ENCODE data around the gene NUDC. TPM values are rescaled to one million over a fixed set of nuclear protein-coding genes. Genes with fewer than 3 reads are reported as not detected.
"Not testable (repeated sequence)": the region's sequence is repeated elsewhere in the genome, so short reads cannot be mapped to it uniquely, and the experiment has no call there.

Gene NUDC
- total RNA-seq (2014; rRNA removed; shearing (Covaris generic)) = 51.3 and 54.9 TPM in 2 replicates

DNA sequence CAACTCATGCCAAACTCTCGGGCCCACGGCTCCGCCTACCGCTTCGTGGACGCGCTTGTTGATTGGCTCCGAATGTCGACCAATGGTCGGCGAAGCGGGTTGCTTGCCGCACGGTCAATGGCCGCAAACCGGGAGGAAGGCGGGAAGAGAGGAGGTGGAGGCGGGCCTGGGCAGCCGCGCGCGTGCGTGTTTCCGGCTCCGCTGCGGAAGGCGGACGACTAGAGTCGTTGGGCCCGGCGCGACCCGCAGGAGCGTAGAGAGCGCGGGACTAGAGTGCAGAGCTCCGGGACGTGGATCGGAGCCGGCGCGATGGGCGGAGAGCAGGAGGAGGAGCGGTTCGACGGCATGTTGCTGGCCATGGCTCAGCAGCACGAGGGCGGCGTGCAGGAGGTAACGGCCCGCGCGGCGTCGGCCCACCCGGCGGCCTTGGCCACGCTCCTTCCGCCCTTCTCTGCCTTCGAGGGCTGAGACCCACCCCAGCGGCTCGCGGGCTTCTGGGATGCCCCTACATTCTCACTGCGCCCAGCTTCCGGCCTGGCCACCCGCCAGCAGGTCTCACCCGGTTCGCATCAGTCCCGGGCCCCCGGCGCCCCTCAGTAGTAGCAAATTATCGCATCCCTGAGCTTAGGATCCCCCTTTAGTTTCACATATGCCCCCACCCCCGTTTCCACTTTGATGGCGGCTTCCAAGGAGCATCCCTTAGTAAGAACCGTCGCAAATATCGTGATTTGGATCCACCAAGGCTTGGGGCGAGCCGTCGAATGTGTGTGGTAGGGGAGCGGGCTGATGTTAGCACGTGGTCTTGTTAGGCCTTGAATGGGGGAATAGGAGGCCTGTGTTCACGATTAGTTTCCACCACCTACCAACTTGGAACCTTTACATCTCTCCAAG lies at the start of gene NUDC:
Gene NUDC, plus strand, starts transcription at position 204 of the 891 bp plus-strand sequence. Its CDS starts 106 bp downstream, at position 310.
- peak; percentile 96 for DNase-seq (ENCODE audit: low read depth)

- not testable (repeated sequence) for DNase-seq (ENCODE audit: low read depth)
Observed at GRCh38 chr1:26873097-26873496, 48.4 kb upstream of the NUDC start.

DNA sequence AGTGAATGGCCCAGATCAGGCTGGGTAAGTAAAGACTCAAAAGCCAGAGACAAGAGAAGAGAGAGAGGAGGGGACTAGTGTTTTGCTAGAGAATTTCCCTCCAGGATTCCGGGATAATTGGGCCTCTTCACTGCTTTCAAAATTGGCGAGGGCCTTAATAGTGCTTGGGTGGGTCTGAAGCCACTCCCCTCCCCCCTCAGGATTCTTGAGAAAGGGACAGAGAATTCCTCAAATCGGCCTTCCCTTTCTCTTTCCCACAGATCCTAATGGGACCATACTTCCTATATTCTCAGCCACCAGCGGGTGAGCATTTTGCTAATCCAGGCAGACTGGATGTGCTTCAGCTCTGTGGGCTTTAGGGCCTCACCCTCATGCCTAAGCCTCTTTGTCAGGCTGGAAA lies 46.6 kb upstream of the NUDC start:
- no peak for DNase-seq (ENCODE audit: low read depth)

- no peak for DNase-seq (ENCODE audit: low read depth)
Observed at GRCh38 chr1:26877326-26877725, 44.2 kb upstream of the NUDC start.

DNA sequence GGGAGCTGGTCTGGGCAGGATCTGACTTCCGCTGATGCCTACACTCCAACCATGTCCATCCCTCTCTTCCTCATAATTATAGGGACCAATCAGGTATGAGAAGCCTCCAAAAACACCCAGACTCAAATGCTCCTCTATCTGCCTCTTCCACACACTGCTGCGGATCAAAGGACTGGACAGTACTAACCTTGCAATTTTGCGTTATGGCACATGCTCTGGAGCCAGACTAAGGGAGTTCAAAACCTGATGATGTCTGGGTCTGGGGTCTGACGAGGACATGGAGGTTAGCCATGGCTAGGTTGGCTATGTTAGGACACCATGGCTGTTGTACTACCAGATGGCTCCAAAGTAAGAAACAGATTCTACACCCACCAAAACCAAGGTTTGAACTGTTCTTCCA lies 41.8 kb upstream of the NUDC start:
- no peak for DNase-seq (ENCODE audit: low read depth)

- not testable (repeated sequence) for DNase-seq (ENCODE audit: low read depth)
Observed at GRCh38 chr1:26881611-26882010, 39.9 kb upstream of the NUDC start.

- no peak for DNase-seq (ENCODE audit: low read depth)
Observed at GRCh38 chr1:26882696-26883463, 38.7 kb upstream of the NUDC start.

DNA sequence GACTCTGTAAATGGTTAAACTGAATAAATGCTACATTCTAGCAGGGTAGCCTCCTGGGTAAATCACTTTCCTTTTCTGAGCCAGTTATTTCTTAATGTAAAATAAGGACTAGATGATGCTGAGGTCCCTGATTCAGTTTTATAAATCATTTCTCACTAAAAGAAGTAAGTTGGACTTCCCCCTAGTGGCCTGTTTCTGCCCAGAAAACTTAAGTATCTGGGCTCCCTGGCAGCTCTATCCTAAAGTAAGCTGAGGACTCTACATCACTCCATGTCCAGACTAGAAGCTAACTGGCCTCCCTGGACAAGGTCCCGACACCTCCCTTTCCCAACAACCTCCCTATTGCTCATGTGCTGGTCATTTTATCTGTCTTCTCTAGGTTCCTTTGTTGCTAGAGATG lies 34.4 kb upstream of the NUDC start:
- DNase-seq (ENCODE audit: low read depth) = peak; percentile 37

GRCh38 chr1:26888231-26888630 lies 33.3 kb upstream of the NUDC start:
- DNase-seq (ENCODE audit: low read depth) = no peak

DNA sequence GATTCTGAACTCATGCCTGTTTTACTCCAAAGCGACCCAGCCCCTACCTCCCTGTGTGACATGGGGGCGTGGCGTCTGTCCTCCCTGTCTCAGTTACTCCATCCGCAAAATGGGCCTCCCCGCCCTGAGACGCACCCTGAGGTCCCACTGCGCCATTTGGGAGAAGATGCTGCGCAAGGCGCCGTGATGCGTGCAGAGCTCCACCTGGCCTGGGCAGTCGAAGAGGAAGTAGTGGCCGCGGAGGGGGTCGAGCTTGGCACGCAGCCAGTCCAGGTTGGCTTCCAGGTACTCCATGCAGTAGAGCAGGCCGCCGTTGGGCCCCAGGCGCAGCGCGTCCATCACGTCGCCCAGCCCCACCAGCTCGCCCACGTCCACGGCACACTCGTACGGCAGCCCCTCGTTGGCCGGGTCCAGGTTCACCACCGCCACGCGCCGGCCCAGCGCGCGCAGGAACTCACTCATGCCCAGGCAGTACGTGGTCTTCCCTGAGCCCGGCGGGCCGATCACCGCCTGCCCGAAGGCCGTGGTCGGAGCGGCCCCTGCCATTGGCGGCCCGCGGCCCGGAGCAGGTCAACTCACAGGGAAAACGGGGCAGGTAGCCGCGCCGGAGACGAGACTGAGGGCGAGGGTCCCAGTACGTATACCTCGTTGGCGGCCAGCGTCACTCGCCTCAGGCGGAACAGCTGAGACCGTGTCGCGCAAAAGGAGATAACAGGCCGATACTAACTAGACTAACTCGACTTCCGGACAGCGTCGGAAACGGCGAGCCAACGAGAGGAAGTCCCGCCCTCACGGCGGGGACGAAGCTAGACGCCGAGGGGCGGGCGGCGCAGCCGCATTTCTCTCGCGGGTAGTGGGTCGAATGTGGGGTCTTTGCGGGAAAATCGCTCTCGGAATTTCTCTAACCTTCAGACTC lies 31.7 kb upstream of the NUDC start, which contains the start of gene GPN2:
Gene GPN2, minus strand, starts transcription at position 733 of the 916 bp plus-strand sequence. Its CDS starts 187 bp downstream, at position 546.
- peak; percentile 79 for DNase-seq (ENCODE audit: low read depth)

DNA sequence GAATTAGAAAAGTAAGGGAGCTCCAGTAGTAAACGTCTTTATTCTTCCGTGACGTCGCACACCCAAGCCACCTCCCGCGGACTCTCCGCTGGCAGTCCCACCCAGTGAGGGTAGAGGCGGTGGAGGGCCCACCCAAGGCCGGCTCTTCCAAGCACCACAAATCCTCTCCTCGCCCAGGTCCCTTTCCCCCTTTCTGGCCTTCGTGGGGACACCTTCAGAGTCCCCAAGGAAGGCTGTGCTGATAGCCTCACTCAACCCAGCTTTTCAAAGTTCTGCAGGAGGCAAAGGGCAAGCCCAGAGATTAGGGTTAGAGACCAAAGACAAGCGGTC lies 31.1 kb upstream of the NUDC start:
- DNase-seq (ENCODE audit: low read depth) = no peak

DNA sequence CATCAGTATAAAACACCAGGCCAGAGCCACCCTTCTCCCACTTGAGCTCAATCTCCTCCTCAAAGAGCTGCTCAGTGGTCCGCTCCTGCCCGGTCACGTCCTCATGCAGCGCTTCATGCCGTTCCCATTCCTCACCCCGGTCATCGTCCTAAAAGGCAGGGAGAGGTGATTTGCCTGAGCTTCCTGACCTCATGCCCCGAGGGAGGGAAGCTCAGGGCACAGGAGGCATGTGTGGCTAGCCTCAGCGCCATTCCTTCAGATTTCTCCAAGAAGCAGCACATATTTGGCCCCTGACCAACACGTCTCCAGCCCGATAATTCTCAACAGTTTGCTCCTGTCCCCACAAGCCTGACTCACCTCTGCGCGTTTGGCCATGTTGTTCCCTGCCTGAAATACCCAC lies 27.3 kb upstream of the NUDC start:
- peak; percentile 85 for DNase-seq (ENCODE audit: low read depth)

DNA sequence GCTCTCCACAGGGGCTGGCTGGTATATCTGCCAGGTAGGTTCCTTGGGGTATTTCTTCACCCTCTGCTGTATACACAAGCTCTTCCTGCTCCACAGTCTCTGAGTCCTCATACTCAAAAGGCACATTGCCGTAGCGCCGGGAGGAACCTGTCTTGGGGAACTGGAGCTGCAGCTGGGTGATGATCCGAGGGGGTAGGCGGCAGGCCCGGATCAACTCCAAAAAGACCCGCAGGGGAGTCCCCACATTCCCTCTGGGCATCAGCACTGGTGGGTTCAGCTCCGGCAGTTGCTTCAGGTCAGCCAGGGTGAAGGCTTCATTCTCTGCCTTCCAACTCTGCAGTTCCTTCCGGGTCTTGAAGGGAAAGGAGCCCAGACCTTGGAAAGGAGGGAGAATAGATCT lies 24.2 kb upstream of the NUDC start:
- DNase-seq (ENCODE audit: low read depth) = no peak

- peak; percentile 92 for DNase-seq (ENCODE audit: low read depth)
Observed at GRCh38 chr1:26900001-26900814, 21.3 kb upstream of the NUDC start, which contains the start of gene GPATCH3. Gene GPATCH3, minus strand, starts transcription at chr1:26900467. Its CDS starts 25 bp downstream, at chr1:26900442.

DNA sequence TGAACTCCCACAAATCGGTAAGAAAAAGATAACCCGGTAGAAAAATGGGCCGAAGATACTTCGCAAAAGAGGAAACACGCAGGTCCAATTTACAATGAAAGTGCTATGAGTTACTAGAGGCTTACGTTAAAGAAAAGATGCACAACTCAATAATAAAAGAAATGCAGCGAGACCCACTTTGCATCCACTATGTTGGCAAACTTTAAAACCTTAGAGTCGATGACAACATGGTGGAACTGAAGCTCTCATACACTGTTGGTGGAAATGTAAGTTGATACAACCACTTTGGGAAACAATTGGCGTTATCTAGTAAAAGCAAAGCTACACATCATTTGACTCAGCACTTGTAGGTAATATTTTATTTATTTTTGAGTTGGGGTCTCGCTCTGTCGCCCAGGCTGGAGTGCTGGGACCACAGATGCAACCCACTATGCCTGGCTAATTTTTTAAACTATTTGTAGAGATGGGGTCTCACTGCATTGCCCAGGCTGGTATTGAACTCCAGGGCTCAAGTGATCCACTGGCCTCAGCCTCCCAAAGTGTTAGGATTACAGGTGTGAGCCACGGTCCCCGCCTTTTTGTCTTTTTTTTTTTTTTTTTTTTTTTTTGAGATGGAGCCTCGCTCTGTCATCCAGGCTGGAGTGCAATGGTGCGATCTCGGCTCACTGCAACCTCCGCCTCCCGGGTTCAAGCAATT lies 20.6 kb upstream of the NUDC start:
- DNase-seq (ENCODE audit: low read depth) = no peak

DNA sequence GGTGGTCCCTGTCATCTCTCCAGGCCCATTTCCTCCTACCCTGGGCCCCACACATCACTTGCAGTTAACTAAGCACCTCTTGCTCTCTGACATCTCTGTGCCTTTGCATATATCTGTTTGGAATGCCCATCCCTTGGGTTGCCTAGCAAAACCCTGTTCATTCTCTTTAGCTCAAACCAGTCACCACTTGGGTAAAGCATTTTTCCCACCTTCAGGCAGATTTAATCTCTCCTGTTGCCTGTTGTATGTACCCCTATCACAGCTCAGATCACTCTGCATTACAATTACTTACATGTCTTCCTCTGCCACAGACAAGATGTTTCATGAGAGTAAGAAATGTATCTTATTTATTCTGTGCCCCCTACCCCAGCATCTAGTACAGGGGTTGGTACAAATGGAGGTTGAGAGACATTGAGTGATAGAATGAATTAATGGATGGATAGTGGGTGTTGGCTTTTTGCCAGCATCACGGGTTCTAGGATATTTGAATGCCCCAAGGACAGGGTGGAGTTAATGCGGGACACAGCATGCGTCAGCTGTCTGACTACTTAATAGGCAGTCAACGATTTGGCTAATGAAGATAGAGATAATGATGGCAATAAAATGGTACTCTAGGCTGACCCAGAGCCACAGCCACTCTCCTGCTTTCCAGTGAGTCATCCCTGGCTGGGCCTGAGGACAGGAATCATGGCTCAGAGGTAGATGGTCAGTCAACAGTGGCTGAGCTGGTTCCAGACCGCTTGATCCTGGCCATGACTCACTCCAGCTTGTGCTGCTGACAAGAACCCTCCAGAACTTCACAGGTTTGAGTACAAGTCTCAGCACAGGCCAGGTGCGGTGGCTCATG lies 14.2 kb upstream of the NUDC start:
- DNase-seq (ENCODE audit: low read depth) = peak; percentile 94

- no peak for DNase-seq (ENCODE audit: low read depth)
Observed at GRCh38 chr1:26909951-26910342, 11.6 kb upstream of the NUDC start.

GRCh38 chr1:26910343-26911160 lies 11.0 kb upstream of the NUDC start:
- DNase-seq (ENCODE audit: low read depth) = no peak

All from RPMI7951 (cell line).